ENCODE measurements around the gene IL27RA. TPM values are rescaled to one million over a fixed set of nuclear protein-coding genes. Genes with fewer than 3 reads are reported as not detected.
A peak's percentile ranks its signal among the peaks of the same experiment; 100 is the strongest.

IL27RA gene
- 10 to 100 TPM; 44.2 to 82.4 (median 66.5) TPM for total RNA-seq
- total RNA-seq (2013) = 71.9 TPM
- total RNA-seq = 91.5 to 238 (median 132) reads per million in 29 experiments

- Histone ChIP-seq H3K27ac (ENCODE audit: low read length) (peak within 1 kb of the TSS; percentile 98), H3K4me3 (ENCODE audit: control insufficient read depth in 1 of 2, extremely low read depth in 1 of 2, low read length in 1 of 2) (peak within 1 kb of the TSS; percentile 71 to 93), H3K9me3 (no peaks in the 10 kb centered on the region), H3K4me1 (ENCODE audit: control insufficient read depth in 1 of 2, extremely low read depth in 1 of 2, insufficient read depth in 2 of 2, low read length in 2 of 2) (peaks cover 8 to 48% of the 10 kb centered on the region in 2 experiments), H3K36me3 (ENCODE audit: control insufficient read depth in 2 of 2, extremely low read depth in 1 of 2, insufficient read depth in 1 of 2, low read length in 1 of 2) (peaks cover 0 to 19% of the 10 kb centered on the region in 2 donors), H3K27me3 (replicated peaks in 1 of 2; ENCODE audit: control insufficient read depth in 2 of 2, extremely low read depth in 1 of 2, insufficient read depth in 2 of 2, low read length in 1 of 2) (no peaks in the 10 kb centered on the region)
- peak; percentile 72 to 91 (median 83) for DNase-seq
- peaks cover 27 to 55% (median 39%) of the 10 kb centered on the region in 3 donors for H3K4me1 Mint-ChIP-seq
- 0% methylated on average over 43 of the region's 63 CpGs for WGBS (ENCODE audit: insufficient coverage)
- peak within 1 kb of the TSS; percentile 94 to 96 for H3K27ac Mint-ChIP-seq
- peaks cover 11% of the 10 kb centered on the region for H3K36me3 Mint-ChIP-seq
- H3K9me3 Mint-ChIP-seq = no peaks in the 10 kb centered on the region
- peak; percentile 81 to 92 (median 90) for ATAC-seq (replicated peaks in 1 of 4)
- ChIA-PET POLR2A (interaction anchor here (0.6 to 1.9 kb wide), 8 partner anchors 25 to 228 kb away, joined by 3 to 14 read pairs (median 6); partner anchors contain the start of genes ASF1B (in 1 of the 2) and RFX1 (in 1 of the 2)), CTCF (interaction anchor here in 1 of 2 donors (0.6 to 1.2 kb wide), 9 partner anchors 10 to 150 kb away, joined by 3 read pairs; partner anchors contain the start of gene ASF1B)
- H3K4me3 Mint-ChIP-seq = peak within 1 kb of the TSS; percentile 91 to 93 (median 92)
- H3K27me3 Mint-ChIP-seq = no peaks in the 10 kb centered on the region
Observed at GRCh38 chr19:14031719-14032480, at the start of gene IL27RA. IL27RA (plus strand) TSS chr19:14031762; CDS start chr19:14031873, 111 bp downstream.

- Mint-ChIP-seq H3K4me3 (peak overlapping the region in 1 of 3 donors; percentile 69), H3K27ac (peak overlapping the region; percentile 43 to 90), H3K9me3 (no peaks in the 10 kb centered on the region), H3K27me3 (no peaks in the 10 kb centered on the region), H3K4me1 (peaks cover 29 to 65% (median 65%) of the 10 kb centered on the region in 3 donors), H3K36me3 (no peaks in the 10 kb centered on the region)
- Histone ChIP-seq H3K4me1 (ENCODE audit: control insufficient read depth in 1 of 2, extremely low read depth in 1 of 2, insufficient read depth in 2 of 2, low read length in 2 of 2) (peaks cover 61 to 81% of the 10 kb centered on the region in 2 experiments), H3K36me3 (ENCODE audit: control insufficient read depth in 2 of 2, extremely low read depth in 1 of 2, insufficient read depth in 1 of 2, low read length in 1 of 2) (peaks cover 5 to 11% of the 10 kb centered on the region in 2 donors), H3K9me3 (no peaks in the 10 kb centered on the region), H3K4me3 (ENCODE audit: control insufficient read depth in 1 of 2, extremely low read depth in 1 of 2, low read length in 1 of 2) (no peak overlapping the region), H3K27ac (ENCODE audit: low read length) (no peak overlapping the region), H3K27me3 (replicated peaks in 1 of 2; ENCODE audit: control insufficient read depth in 2 of 2, extremely low read depth in 1 of 2, insufficient read depth in 2 of 2, low read length in 1 of 2) (no peaks in the 10 kb centered on the region)
- DNase-seq (no peak), ATAC-seq (replicated peaks in 1 of 4) (no peak)
- ChIA-PET POLR2A (no interaction called here), CTCF (interaction anchor here in 1 of 2 donors (0.6 kb wide), 1 partner anchor 84 kb away, joined by 5 read pairs; no protein-coding TSS in a partner anchor)
- WGBS (ENCODE audit: insufficient coverage) = 94% methylated on average over 13 of the region's 17 CpGs
Observed at GRCh38 chr19:13981988-13982501, 49.5 kb upstream of the IL27RA start.

DNA sequence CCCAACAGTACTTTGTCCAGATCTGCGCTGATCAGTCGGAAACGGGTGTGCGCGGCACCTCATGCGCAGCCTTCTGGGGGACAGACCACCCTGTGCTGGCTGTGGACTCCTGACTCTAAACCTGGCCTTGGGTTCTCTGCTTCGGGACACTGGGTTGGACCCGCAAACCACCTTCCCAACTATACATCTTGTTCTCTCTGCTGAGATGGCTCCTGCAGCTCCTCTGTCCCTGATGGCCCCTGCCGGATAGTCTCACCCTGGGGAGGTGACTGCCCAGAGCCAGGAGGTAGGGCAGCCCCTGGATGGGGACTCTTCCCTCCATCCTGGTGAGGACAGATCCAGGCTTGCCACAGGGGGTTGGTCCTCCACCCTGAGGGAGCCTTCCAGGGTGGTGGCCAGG lies 48.8 kb upstream of the IL27RA start:
- POLR2A ChIA-PET = no interaction called here
- 94% methylated on average over 7 of the region's 9 CpGs for WGBS (ENCODE audit: insufficient coverage)

GRCh38 chr19:13983213-13983889 lies 48.2 kb upstream of the IL27RA start:
- ChIA-PET POLR2A (no interaction called here), CTCF (interaction anchor here in 1 of 2 donors (0.6 to 1.0 kb wide), 2 partner anchors 32 to 48 kb away, joined by 3 to 4 read pairs; partner anchors contain the start of gene IL27RA)
- H3K4me3 Mint-ChIP-seq = peak overlapping the region; percentile 9 to 69 (median 37)
- Histone ChIP-seq H3K27me3 (replicated peaks in 1 of 2; ENCODE audit: control insufficient read depth in 2 of 2, extremely low read depth in 1 of 2, insufficient read depth in 2 of 2, low read length in 1 of 2) (no peaks in the 10 kb centered on the region), H3K9me3 (no peaks in the 10 kb centered on the region), H3K4me3 (ENCODE audit: control insufficient read depth in 1 of 2, extremely low read depth in 1 of 2, low read length in 1 of 2) (no peak overlapping the region), H3K27ac (ENCODE audit: low read length) (peak overlapping the region; percentile 37), H3K36me3 (ENCODE audit: control insufficient read depth in 2 of 2, extremely low read depth in 1 of 2, insufficient read depth in 1 of 2, low read length in 1 of 2) (peaks cover 5 to 11% of the 10 kb centered on the region in 2 donors), H3K4me1 (ENCODE audit: control insufficient read depth in 1 of 2, extremely low read depth in 1 of 2, insufficient read depth in 2 of 2, low read length in 2 of 2) (peaks cover 67 to 91% of the 10 kb centered on the region in 2 experiments)
- WGBS (ENCODE audit: insufficient coverage) = 40% methylated on average over 12 of the region's 21 CpGs
- H3K27ac Mint-ChIP-seq = peak overlapping the region; percentile 90 to 91
- H3K4me1 Mint-ChIP-seq = peaks cover 43 to 76% (median 75%) of the 10 kb centered on the region in 3 donors
- H3K36me3 Mint-ChIP-seq = no peaks in the 10 kb centered on the region
- H3K27me3 Mint-ChIP-seq = no peaks in the 10 kb centered on the region
- ATAC-seq (replicated peaks in 1 of 4) = peak in 2 of 4 experiments; percentile 8
- DNase-seq = peak in 32 of 35 experiments; percentile 22 to 70 (median 49)
- no peaks in the 10 kb centered on the region for H3K9me3 Mint-ChIP-seq

More for the DNA sequence above, 48.8 kb upstream of the IL27RA start:
- Histone ChIP-seq H3K9me3 (no peaks in the 10 kb centered on the region), H3K4me1 (ENCODE audit: control insufficient read depth in 1 of 2, extremely low read depth in 1 of 2, insufficient read depth in 2 of 2, low read length in 2 of 2) (peaks cover 69 to 88% of the 10 kb centered on the region in 2 experiments), H3K36me3 (ENCODE audit: control insufficient read depth in 2 of 2, extremely low read depth in 1 of 2, insufficient read depth in 1 of 2, low read length in 1 of 2) (peaks cover 5 to 11% of the 10 kb centered on the region in 2 donors), H3K27me3 (replicated peaks in 1 of 2; ENCODE audit: control insufficient read depth in 2 of 2, extremely low read depth in 1 of 2, insufficient read depth in 2 of 2, low read length in 1 of 2) (no peaks in the 10 kb centered on the region), H3K4me3 (ENCODE audit: control insufficient read depth in 1 of 2, extremely low read depth in 1 of 2, low read length in 1 of 2) (no peak overlapping the region), H3K27ac (ENCODE audit: low read length) (peak overlapping the region; percentile 37)
- DNase-seq (no peak), ATAC-seq (replicated peaks in 1 of 4) (no peak)
- Mint-ChIP-seq H3K4me3 (peak overlapping the region in 2 of 3 donors; percentile 37 to 69), H3K27me3 (no peaks in the 10 kb centered on the region), H3K27ac (peak overlapping the region; percentile 90 to 91), H3K4me1 (peaks cover 37 to 73% (median 73%) of the 10 kb centered on the region in 3 donors), H3K36me3 (no peaks in the 10 kb centered on the region), H3K9me3 (no peaks in the 10 kb centered on the region)
- CTCF ChIA-PET = no interaction called here

DNA sequence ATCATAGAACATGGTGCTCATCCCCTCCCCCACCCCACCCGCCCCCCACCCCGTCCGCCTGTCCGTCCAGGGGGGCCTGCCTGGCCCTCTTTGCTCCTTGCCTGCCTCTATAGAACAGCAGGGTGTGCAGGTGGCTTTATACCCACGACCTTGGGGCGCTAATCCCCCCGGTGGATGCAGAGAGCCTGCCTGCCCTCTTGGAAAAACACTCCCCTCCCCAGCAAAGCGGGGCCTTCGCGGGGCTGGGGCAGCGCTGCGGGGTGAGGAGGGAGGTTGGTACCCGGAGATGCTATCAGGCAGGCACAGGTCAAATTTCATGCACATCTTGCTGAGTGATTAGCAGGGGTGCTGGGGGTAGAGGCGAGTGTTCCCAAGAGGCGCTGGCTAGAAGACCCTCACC lies 47.4 kb upstream of the IL27RA start:
- no peaks in the 10 kb centered on the region for H3K27me3 Mint-ChIP-seq
- Histone ChIP-seq H3K27me3 (replicated peaks in 1 of 2; ENCODE audit: control insufficient read depth in 2 of 2, extremely low read depth in 1 of 2, insufficient read depth in 2 of 2, low read length in 1 of 2) (no peaks in the 10 kb centered on the region), H3K36me3 (ENCODE audit: control insufficient read depth in 2 of 2, extremely low read depth in 1 of 2, insufficient read depth in 1 of 2, low read length in 1 of 2) (peaks cover 5 to 17% of the 10 kb centered on the region in 2 donors), H3K27ac (ENCODE audit: low read length) (peak overlapping the region; percentile 37), H3K4me1 (ENCODE audit: control insufficient read depth in 1 of 2, extremely low read depth in 1 of 2, insufficient read depth in 2 of 2, low read length in 2 of 2) (peaks cover 66 to 92% of the 10 kb centered on the region in 2 experiments), H3K9me3 (no peaks in the 10 kb centered on the region), H3K4me3 (ENCODE audit: control insufficient read depth in 1 of 2, extremely low read depth in 1 of 2, low read length in 1 of 2) (no peak overlapping the region)
- peak in 1 of 35 experiments; percentile 14 for DNase-seq
- ChIA-PET POLR2A (interaction anchor here in 1 of 2 donors (0.6 kb wide), 1 partner anchor 14 kb away, joined by 9 read pairs; no protein-coding TSS in a partner anchor), CTCF (no interaction called here)
- H3K9me3 Mint-ChIP-seq = no peaks in the 10 kb centered on the region
- peaks cover 51 to 84% (median 83%) of the 10 kb centered on the region in 3 donors for H3K4me1 Mint-ChIP-seq
- peak overlapping the region; percentile 97 to 98 for H3K27ac Mint-ChIP-seq
- peak overlapping the region in 1 of 3 donors; percentile 69 for H3K4me3 Mint-ChIP-seq
- WGBS (ENCODE audit: insufficient coverage) = no CpG with 5 or more reads among the region's 15 CpGs
- H3K36me3 Mint-ChIP-seq = peaks cover 6% of the 10 kb centered on the region
- ATAC-seq (replicated peaks in 1 of 4) = no peak
